Measurements from ENCODE around the gene CCDC106. TPM values are rescaled to one million over a fixed set of nuclear protein-coding genes. Genes with fewer than 3 reads are reported as not detected.

CCDC106 gene
- total and polyA plus RNA-seq, 8 donors, result 9.7 to 16.8 (median 14.7) TPM

- Histone ChIP-seq H3K9me3 (no peaks in the 10 kb centered on the region), H3K4me3 (peak overlapping the region; percentile 76 to 87), H3K27ac (peak overlapping the region; percentile 84 to 95), H3K27me3 (no peaks in the 10 kb centered on the region), H3K36me3 (no peaks in the 10 kb centered on the region), H3K4me1 (peaks cover 14 to 60% of the 10 kb centered on the region in 2 donors)
- DNase-seq (peak in 1 of 4 donors; percentile 70), ATAC-seq (no peak)
- intact Hi-C loops (cut with DNase I), result no loop called here
- TF ChIP-seq, protein P1, sequence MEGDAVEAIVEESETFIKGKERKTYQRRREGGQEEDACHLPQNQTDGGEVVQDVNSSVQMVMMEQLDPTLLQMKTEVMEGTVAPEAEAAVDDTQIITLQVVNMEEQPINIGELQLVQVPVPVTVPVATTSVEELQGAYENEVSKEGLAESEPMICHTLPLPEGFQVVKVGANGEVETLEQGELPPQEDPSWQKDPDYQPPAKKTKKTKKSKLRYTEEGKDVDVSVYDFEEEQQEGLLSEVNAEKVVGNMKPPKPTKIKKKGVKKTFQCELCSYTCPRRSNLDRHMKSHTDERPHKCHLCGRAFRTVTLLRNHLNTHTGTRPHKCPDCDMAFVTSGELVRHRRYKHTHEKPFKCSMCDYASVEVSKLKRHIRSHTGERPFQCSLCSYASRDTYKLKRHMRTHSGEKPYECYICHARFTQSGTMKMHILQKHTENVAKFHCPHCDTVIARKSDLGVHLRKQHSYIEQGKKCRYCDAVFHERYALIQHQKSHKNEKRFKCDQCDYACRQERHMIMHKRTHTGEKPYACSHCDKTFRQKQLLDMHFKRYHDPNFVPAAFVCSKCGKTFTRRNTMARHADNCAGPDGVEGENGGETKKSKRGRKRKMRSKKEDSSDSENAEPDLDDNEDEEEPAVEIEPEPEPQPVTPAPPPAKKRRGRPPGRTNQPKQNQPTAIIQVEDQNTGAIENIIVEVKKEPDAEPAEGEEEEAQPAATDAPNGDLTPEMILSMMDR (IDR thresholded peaks at IDR 0.05), result no peak
These were observed 12.7 kb upstream of the CCDC106 start for GRCh38 chr19:55635334-55635717.

DNA sequence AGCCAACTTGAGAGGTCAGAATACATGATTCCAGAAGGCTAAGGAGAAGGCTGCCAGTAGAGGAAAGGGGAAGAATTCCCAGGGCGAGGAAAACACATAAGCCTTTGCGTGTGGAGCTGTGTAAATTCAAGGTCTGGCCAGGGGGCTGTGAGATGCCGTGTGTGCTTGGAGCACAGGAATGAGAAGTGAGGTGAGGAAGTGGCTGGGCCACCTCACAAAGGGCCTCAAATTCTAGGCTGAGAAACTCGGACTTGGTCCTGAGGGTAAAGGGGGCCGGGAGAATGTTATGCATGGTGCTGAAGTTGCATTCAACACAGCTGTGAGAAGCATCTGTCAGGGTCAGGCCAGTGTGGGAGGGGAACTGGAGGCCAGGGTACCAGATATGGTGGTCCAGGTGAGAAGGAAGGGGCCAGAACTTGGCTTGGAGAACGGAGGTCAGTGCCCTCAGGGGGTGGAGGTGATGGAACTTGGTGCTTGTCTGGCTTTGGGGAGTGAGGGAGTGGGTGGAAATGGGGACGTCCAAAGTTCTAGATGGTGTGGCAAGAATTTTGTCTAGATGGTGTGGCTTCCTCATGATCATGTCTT lies 12.1 kb upstream of the CCDC106 start:
- intact Hi-C loops (cut with DNase I), result no loop called here
- no peaks in the 10 kb centered on the region for H3K9me3 ChIP-seq
- H3K27me3 ChIP-seq, result no peaks in the 10 kb centered on the region
- H3K36me3 ChIP-seq, result no peaks in the 10 kb centered on the region
- DNase-seq (peak in 1 of 4 donors; percentile 9), ATAC-seq (no peak)
- peak overlapping the region in 1 of 2 donors; percentile 95 for H3K27ac ChIP-seq
- H3K4me1 ChIP-seq, result peaks cover 17 to 66% of the 10 kb centered on the region in 2 donors
- TF ChIP-seq, protein P1 (IDR thresholded peaks at IDR 0.05), result no peak
- peak overlapping the region; percentile 76 to 87 for H3K4me3 ChIP-seq

GRCh38 chr19:55636723-55637122 lies 11.3 kb upstream of the CCDC106 start:
- DNase-seq, result no peak
- no peak for ATAC-seq

GRCh38 chr19:55637534-55637933 lies 10.5 kb upstream of the CCDC106 start:
- TF ChIP-seq, protein P1 (IDR thresholded peaks at IDR 0.05), result no peak
- Histone ChIP-seq H3K36me3 (no peaks in the 10 kb centered on the region), H3K4me1 (peaks cover 17 to 70% of the 10 kb centered on the region in 2 donors), H3K27me3 (peaks cover 0 to 8% of the 10 kb centered on the region in 2 donors), H3K4me3 (no peak overlapping the region), H3K27ac (no peak overlapping the region), H3K9me3 (no peaks in the 10 kb centered on the region)
- DNase-seq (peak in 1 of 4 donors; percentile 57), ATAC-seq (no peak)
- intact Hi-C loops (cut with DNase I), result no loop called here

More at GRCh38 chr19:55636723-55637122, 11.3 kb upstream of the CCDC106 start:
- TF ChIP-seq, protein P1 (IDR thresholded peaks at IDR 0.05), result no peak
- H3K36me3 ChIP-seq, result no peaks in the 10 kb centered on the region
- peaks cover 0 to under 1% of the 10 kb centered on the region in 2 donors for H3K27me3 ChIP-seq
- H3K9me3 ChIP-seq, result no peaks in the 10 kb centered on the region
- H3K4me1 ChIP-seq, result peaks cover 17 to 70% of the 10 kb centered on the region in 2 donors
- no peak overlapping the region for H3K27ac ChIP-seq
- no peak overlapping the region for H3K4me3 ChIP-seq
- intact Hi-C loops (cut with DNase I), result no loop called here

DNA sequence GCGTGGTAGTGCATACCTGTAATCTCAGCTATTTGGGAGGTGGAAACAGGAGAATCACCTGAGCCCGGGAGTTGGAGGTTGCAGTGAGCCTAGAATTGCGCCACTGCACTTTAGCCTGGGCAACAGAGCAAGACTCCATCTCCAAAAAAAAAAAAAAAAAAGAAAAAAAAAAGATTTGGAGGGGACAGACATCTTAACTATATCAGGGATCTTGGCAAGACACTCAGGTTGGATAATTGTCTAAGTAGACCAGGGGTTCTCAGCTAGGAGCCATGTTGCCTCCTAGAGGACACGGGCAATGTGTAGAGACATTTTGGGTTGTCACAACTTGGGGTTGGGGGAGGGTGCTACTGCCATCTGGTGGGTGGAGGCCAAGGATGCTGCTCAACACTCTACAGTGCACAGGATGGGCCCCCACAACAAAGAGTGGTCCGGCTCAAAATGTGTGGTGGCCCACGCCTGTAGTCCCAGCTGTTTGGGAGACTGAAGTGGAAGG lies 9.1 kb upstream of the CCDC106 start:
- Histone ChIP-seq H3K4me1 (peaks cover 17 to 77% of the 10 kb centered on the region in 2 donors), H3K9me3 (no peaks in the 10 kb centered on the region), H3K4me3 (no peak overlapping the region), H3K27ac (no peak overlapping the region), H3K27me3 (peaks cover 0 to 13% of the 10 kb centered on the region in 2 donors), H3K36me3 (no peaks in the 10 kb centered on the region)
- ATAC-seq, result no peak
- intact Hi-C loops (cut with DNase I), result no loop called here
- peak in 1 of 4 donors; percentile 41 for DNase-seq
- TF ChIP-seq, protein P1 (IDR thresholded peaks at IDR 0.05), result peak in 1 of 2 donors; percentile 37

All from left lung (tissue), 10 donors.